HepG2 (cell line): ENCODE measurements around the gene FAM83C. TPM values are rescaled to one million over a fixed set of nuclear protein-coding genes. Genes with fewer than 3 reads are reported as not detected.
"Not testable (repeated sequence)": the region's sequence is repeated elsewhere in the genome, so short reads cannot be mapped to it uniquely, and the experiment has no call there.

ENCODE experiments used
- ATAC-seq: fragments of 200-7000 bp; cut with Tn5 transposase; 3 replicates; pipeline ENCODE4 v1.9.1; 2020; ENCODE audit warnings: mild to moderate bottlenecking, moderate library complexity
- BruUV-seq: library from RNA; stranded (reverse); fragments of 400-500 nt; replicated peaks from 2 replicates; lab custom pipeline; 2021; lab: Mats Ljungman, UMichigan
- CTCF ChIA-PET: fragments of 300-600 bp; formaldehyde crosslinking; extraction: SDS; loops from one replicate; lab custom pipeline; 2021; ENCODE audit warnings: low total read pairs, inconsistent platforms, low intra/inter-chr PET ratio; lab: Yijun Ruan, JAX
- POLR2A ChIA-PET: fragments of 350-600 bp; sonication (Branson Sonifier 250); formaldehyde crosslinking; loops from one replicate; lab custom pipeline; 2020; ENCODE audit warnings: antibody characterized with exemption, inconsistent platforms; lab: Yijun Ruan, JAX
- DNase-seq: peaks from one replicate; pipeline ENCODE4 v3.0.0-alpha.2; 2015; ENCODE audit warnings: low spot score
- FAIRE-seq: peaks from 3 replicates; lab custom pipeline; 2011; peaks lifted over from hg19 to GRCh38; lab: Jason Lieb, UNC
- H2AFZ ChIP-seq: one replicate; pipeline ENCODE4 v1.6.1; 2011; ENCODE audit warnings: low read length, inconsistent platforms
- H3K27ac ChIP-seq: fragments of 300-600 bp; 3 replicates; pipeline ENCODE4 v1.8.0; 2011; ENCODE audit warnings: mixed run types, mild to moderate bottlenecking, mixed read lengths, low read length, inconsistent platforms; ENCODE audit not compliant: insufficient read depth; ENCODE audit errors: extremely low read length
- H3K27me3 ChIP-seq, 2 experiments: fragments of 200-600 bp in 1 of 2; 2 replicates in 1 of 2; 3 replicates in 1 of 2; pipeline versions ENCODE4 v1.6.0 to v1.8.0; 2011; ENCODE audit warnings: low read length in 2 of 2, mild to moderate bottlenecking in 2 of 2, moderate library complexity in 2 of 2, inconsistent platforms in 1 of 2; ENCODE audit not compliant: insufficient read depth in 2 of 2, control insufficient read depth in 1 of 2
- H3K36me3 ChIP-seq, 2 experiments: fragments of 200-600 bp in 1 of 2; replicated peaks in 1 of 2; 2 replicates in 1 of 2; 3 replicates in 1 of 2; pipeline versions ENCODE4 v1.5.1 to v1.8.0; 2011; ENCODE audit warnings: low read length in 2 of 2, inconsistent platforms in 1 of 2; ENCODE audit not compliant: insufficient read depth in 2 of 2, control insufficient read depth in 1 of 2
- H3K4me1 ChIP-seq: 2 replicates; pipeline ENCODE4 v1.5.1; 2012; ENCODE audit warnings: low read length, inconsistent platforms; ENCODE audit not compliant: insufficient read depth
- H3K4me2 ChIP-seq: 2 replicates; pipeline ENCODE4 v1.6.0; 2011; ENCODE audit warnings: low read depth, low read length, inconsistent platforms
- H3K4me3 ChIP-seq, 3 experiments: fragments of 200-600 bp in 1 of 3; sonication (generic), shearing (Covaris generic) in 1 of 3; replicated peaks in 1 of 3; 2 replicates each; pipeline ENCODE4 v1.5.1; 2011 to 2016; ENCODE audit warnings: low read length in 3 of 3, inconsistent platforms in 2 of 3, low read depth in 2 of 3, mild to moderate bottlenecking in 2 of 3, control low read depth in 1 of 3, mixed read lengths in 1 of 3; ENCODE audit not compliant: insufficient read depth in 1 of 3
- H3K79me2 ChIP-seq: one replicate; pipeline ENCODE4 v1.6.1; 2011; ENCODE audit warnings: low read length, inconsistent platforms; ENCODE audit not compliant: insufficient read depth
- H3K9ac ChIP-seq: 2 replicates; pipeline ENCODE4 v1.6.0; 2011; ENCODE audit warnings: mild to moderate bottlenecking, low read depth, low read length, inconsistent platforms; ENCODE audit not compliant: insufficient read depth
- H3K9me3 ChIP-seq: 2 replicates; pipeline ENCODE4 v1.5.1; 2012; ENCODE audit warnings: mild to moderate bottlenecking, low read length
- H4K20me1 ChIP-seq: 2 replicates; pipeline ENCODE4 v1.6.0; 2011; ENCODE audit warnings: inconsistent platforms, mild to moderate bottlenecking, low read length, moderate library complexity; ENCODE audit not compliant: insufficient read depth
- HNRNPL ChIP-seq: fragments of 200-400 bp; formaldehyde crosslinking; IDR thresholded peaks from 2 replicates; pipeline ENCODE4 v1.6.1; 2017; ENCODE audit warnings: mild to moderate bottlenecking, low read depth, low read length
- KDM3A ChIP-seq: IDR thresholded peaks from 2 replicates; pipeline ENCODE4 v1.6.1; 2018; ENCODE audit warnings: low read depth, missing compliant biosample characterization
- MAFF ChIP-seq: IDR thresholded peaks from 2 replicates; pipeline ENCODE4 v1.6.1; 2011; ENCODE audit warnings: low read depth, low read length, improper control_type of control experiment
- MAFK ChIP-seq, 2 experiments: IDR thresholded peaks in 1 of 2; conservative IDR thresholded peaks in 1 of 2; 2 replicates each; pipeline ENCODE4 v1.6.1; 2011; ENCODE audit warnings: improper control_type of control experiment in 2 of 2, low read length in 2 of 2
- ZNF510 ChIP-seq: sonication (generic); formaldehyde crosslinking; IDR thresholded peaks from 2 replicates; pipeline ENCODE4 v1.4.0; 2020; ENCODE audit warnings: low read depth, mild to moderate bottlenecking, missing genetic modification reagents
- WGBS: methylation state at CpG from one replicate; pipeline ENCODE4 v1.1.6; 2017; ENCODE audit warnings: low lambda C conversion rate; 5-methylcytosine and 5-hydroxymethylcytosine counted together
- in situ Hi-C: cut with HindIII; loops from 2 replicates; pipeline ENCODE4 v1.10.0; 2017; ENCODE audit warnings: low pct_unique_long_range_greater_than_20kb; ENCODE audit not compliant: extremely low pct_ligation_motif_present
- intact Hi-C: fragments of 100-400 bp; cut with micrococcal nuclease; formaldehyde crosslinking; loops from one replicate; pipeline ENCODE4 v1.10.0; 2022; ENCODE audit not compliant: unreplicated experiment
- polyA plus RNA-seq, 8 experiments: library from polyadenylated mRNA; depleted of rRNA in 3 of 8; stranded (reverse) in 7 of 8; unstranded in 1 of 8; fragments of >200 nt; fragmentation: Illumina TruSeq in 4 of 8; extraction: Trizol in 4 of 8; gene quantifications; 2 replicates each; pipeline versions ENCODE4 v1.2.1 to v1.2.3, GENCODE V29; 2011 to 2016; ENCODE audit warnings: low read depth in 4 of 8, missing spikeins in 1 of 8, mixed read lengths in 1 of 8; ENCODE audit not compliant: insufficient read depth in 1 of 8
- total RNA-seq, 5 experiments: library from RNA; depleted of rRNA; stranded (reverse); fragments of >200 nt; fragmentation: Illumina TruSeq; extraction: Trizol; gene quantifications; 2 replicates each; pipeline ENCODE4 v1.2.3, GENCODE V29; 2016; ENCODE audit warnings: low read depth in 1 of 5

Gene FAM83C
- total and polyA plus RNA-seq, 2 of the 13 experiments (the other 11 are each of a cell fraction or from before 2014, with no cell fraction given): 0.04 TPM; not detected in 1

- BruUV-seq: no TSS peak
- POLR2A ChIA-PET: interaction anchor here (3.4 kb wide), 1 partner anchor 11 kb away, joined by 21 read pairs; no protein-coding TSS in a partner anchor
- WGBS: 100% methylated on average over 2 of the region's 2 CpGs
- Histone ChIP-seq H3K36me3 (peaks cover 7 to 20% of the 10 kb centered on the region in 2 experiments), H3K4me1 (peaks cover 32% of the 10 kb centered on the region), H3K27ac (no peak overlapping the region), H2AFZ (no peak overlapping the region), H4K20me1 (no peaks in the 10 kb centered on the region), H3K27me3 (no peaks in the 10 kb centered on the region), H3K4me2 (no peak overlapping the region), H3K9ac (no peak overlapping the region), H3K9me3 (no peaks in the 10 kb centered on the region), H3K79me2 (no peaks in the 10 kb centered on the region), H3K4me3 (no peak overlapping the region)
- intact Hi-C loops: no loop called here
- DNase-seq (no peak), ATAC-seq (no peak; the same call in 2 of the 3 replicates), FAIRE-seq (peak; percentile 42)
- in situ Hi-C loops: no loop called here
- CTCF ChIA-PET: no interaction called here
- TF ChIP-seq HNRNPL (no peak), KDM3A (CRISPR knock-in tag) (no peak), MAFK (conservative IDR thresholded peaks at IDR 0.05 in 1 of 2, IDR thresholded peaks at IDR 0.05 in 1 of 2; ENCODE audit: low read length in 2 of 2) (peak; percentile 11 to 44; a peak in 1 of 4 replicates), MAFF (0 out of 2 replicates have a peak, but pooled peaks have one; percentile 3), ZNF510 (CRISPR knock-in tag) (no peak)
These were observed 23.9 kb upstream of the FAM83C start for GRCh38 chr20:35316086-35316485.

GRCh38 chr20:35315632-35316020 lies 23.4 kb upstream of the FAM83C start:
- H3K79me2 ChIP-seq, H3K4me3 ChIP-seq, H3K27ac ChIP-seq, H4K20me1 ChIP-seq, DNase-seq, BruUV-seq, in situ Hi-C loops, H3K9ac ChIP-seq, H3K27me3 ChIP-seq, intact Hi-C loops, CTCF ChIA-PET, ATAC-seq, H2AFZ ChIP-seq, FAIRE-seq, H3K9me3 ChIP-seq, H3K4me2 ChIP-seq: not testable (repeated sequence)
- Histone ChIP-seq H3K4me1 (peaks cover 27% of the 10 kb centered on the region), H3K36me3 (peaks cover 7 to 23% of the 10 kb centered on the region in 2 experiments)
- 92% methylated on average over 7 of the region's 7 CpGs for WGBS
- POLR2A ChIA-PET: interaction anchor here (3.4 kb wide), 1 partner anchor 12 kb away, joined by 21 read pairs; no protein-coding TSS in a partner anchor
